ENCODE data around the gene GALNT18.

DNA sequence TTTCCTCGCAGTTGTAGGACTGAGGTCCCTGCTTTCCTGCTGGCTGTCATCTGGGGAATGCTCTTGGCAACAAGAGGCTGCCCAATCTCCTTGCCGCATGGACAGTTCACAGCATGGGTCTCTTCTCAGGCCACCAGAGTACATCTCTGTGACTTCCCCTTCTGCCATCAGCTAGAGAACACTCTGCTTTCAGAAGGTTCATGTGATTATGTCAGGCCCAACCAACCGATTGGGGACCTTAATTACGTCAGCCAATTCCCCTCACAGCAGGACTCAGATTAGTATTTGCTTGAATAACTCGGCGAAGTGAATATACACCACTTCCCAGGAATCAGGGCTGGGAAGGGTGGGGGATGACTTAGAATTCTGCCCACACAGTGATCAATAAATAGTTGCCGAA is 206.8 kb downstream of the GALNT18 start:
- TF ChIP-seq, protein P1, sequence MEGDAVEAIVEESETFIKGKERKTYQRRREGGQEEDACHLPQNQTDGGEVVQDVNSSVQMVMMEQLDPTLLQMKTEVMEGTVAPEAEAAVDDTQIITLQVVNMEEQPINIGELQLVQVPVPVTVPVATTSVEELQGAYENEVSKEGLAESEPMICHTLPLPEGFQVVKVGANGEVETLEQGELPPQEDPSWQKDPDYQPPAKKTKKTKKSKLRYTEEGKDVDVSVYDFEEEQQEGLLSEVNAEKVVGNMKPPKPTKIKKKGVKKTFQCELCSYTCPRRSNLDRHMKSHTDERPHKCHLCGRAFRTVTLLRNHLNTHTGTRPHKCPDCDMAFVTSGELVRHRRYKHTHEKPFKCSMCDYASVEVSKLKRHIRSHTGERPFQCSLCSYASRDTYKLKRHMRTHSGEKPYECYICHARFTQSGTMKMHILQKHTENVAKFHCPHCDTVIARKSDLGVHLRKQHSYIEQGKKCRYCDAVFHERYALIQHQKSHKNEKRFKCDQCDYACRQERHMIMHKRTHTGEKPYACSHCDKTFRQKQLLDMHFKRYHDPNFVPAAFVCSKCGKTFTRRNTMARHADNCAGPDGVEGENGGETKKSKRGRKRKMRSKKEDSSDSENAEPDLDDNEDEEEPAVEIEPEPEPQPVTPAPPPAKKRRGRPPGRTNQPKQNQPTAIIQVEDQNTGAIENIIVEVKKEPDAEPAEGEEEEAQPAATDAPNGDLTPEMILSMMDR (conservative IDR thresholded peaks at IDR 0.05), result no peak
- TF ChIP-seq ZFX (IDR thresholded peaks at IDR 0.05), result no peak
